Measurements from ENCODE around the gene ROBO1.
"Not testable (repeated sequence)": the region's sequence is repeated elsewhere in the genome, so short reads cannot be mapped to it uniquely, and the experiment has no call there.

The ROBO1 gene

GRCh38 chr3:78683284-78683683 lies 1084.5 kb downstream of the ROBO1 start:
- DNase-seq (ENCODE audit: low read depth), result no peak

- DNase-seq (ENCODE audit: low read depth), result not testable (repeated sequence)
Observed at GRCh38 chr3:78675119-78675805, 1092.5 kb downstream of the ROBO1 start.

DNA sequence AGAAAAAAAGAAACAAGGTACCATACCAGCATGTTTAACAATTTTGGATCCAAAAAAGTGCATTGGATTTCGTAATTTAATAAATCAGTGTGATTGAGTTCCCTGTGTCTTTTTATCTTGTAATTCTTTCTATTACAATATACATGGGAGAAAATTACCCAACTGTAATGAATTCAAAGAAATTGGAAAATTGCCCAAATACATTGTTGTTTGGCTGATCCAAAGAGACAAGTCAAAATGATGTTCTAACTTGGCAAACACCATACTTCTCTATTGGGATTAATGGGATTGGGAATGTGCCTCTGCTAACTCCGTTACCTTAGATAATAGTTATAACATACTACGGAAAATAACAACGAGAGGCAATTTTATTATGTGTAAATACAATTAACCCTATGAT lies 1097.1 kb downstream of the ROBO1 start:
- DNase-seq (ENCODE audit: low read depth), result no peak

GRCh38 chr3:78670094-78670493 lies 1097.7 kb downstream of the ROBO1 start:
- no peak for DNase-seq (ENCODE audit: low read depth)

- no peak for DNase-seq (ENCODE audit: low read depth)
Observed at GRCh38 chr3:78668302-78668701, 1099.5 kb downstream of the ROBO1 start.

GRCh38 chr3:78666470-78666800 lies 1101.4 kb downstream of the ROBO1 start:
- no peak for DNase-seq (ENCODE audit: low read depth)

DNA sequence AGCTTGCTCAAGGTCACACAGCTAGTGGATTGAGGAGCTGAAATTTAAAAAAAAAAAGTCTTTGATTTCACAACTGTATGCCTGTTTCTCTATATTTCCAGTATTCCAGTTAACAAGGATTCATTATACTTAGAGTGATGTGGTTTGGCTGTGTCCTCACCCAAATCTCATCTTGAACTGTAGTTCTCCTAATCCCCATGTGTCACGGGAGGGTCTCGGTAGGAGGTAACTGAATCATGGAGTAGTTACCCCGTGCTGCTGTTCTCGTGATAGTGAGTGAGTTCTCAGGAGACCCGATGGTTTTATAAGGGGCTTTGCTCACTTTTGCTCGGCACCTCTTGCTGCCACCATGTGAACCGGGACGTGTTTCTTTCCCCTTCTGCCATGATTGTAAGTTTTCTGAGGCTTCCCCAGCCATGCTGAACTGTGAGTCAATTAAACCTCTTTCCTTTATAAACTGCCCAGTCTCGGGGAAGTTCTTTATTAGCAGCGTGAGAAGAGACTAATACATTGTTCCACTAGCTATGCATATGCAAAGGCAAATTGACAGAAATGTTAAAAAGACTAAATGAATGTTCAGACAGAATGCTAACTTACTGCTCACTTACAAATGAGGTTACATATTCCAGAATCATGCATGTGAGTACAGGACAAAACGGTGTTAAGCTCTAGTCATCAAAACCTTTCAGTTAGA lies 1101.9 kb downstream of the ROBO1 start:
- no peak for DNase-seq (ENCODE audit: low read depth)

DNA sequence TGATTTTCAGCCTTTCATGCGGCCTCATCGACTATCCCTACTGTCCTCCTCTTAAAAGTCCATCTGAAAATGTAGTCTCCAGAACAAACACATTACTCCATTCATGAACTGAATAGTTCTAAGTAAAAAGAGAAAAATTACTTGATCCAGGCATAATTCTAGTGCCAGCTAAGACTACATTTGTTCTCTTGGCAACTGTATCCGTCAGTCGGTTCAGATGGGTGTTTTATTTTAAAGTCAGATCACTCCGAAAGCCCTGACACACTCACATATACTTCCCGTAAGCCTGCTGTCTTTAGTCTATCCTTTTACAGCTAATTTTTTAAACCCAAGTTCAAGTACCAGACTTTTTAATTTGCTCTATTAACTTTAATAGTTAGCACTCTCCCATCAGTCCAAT lies 1102.7 kb downstream of the ROBO1 start:
- no peak for DNase-seq (ENCODE audit: low read depth)

GRCh38 chr3:78660957-78661356 lies 1106.8 kb downstream of the ROBO1 start:
- DNase-seq (ENCODE audit: low read depth), result no peak

GRCh38 chr3:78659386-78659987 lies 1108.3 kb downstream of the ROBO1 start:
- DNase-seq (ENCODE audit: low read depth), result no peak

DNA sequence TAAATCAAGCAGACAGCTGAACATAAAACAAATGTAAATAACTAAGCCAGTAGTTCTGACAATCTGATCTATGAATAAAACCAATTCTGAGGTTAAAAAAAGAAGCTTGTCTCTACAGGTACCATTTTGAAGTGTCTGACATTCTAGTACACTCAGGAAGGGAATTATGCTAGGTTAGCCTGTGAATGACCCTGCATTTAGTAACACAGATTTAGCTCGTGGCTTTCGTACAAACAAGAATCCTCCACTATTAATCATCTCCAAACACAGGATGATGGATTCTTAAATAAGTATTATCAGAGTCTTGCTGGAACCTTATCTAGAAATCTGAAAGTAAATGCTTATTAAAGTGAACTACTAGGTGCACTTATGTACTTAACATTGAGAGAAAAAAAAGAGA lies 1120.1 kb downstream of the ROBO1 start:
- no peak for DNase-seq (ENCODE audit: low read depth)

- DNase-seq (ENCODE audit: low read depth), result no peak
Observed at GRCh38 chr3:78645628-78646310, 1122.0 kb downstream of the ROBO1 start.

- no peak for DNase-seq (ENCODE audit: low read depth)
Observed at GRCh38 chr3:78644847-78645246, 1123.0 kb downstream of the ROBO1 start.

- DNase-seq (ENCODE audit: low read depth), result no peak
Observed at GRCh38 chr3:78642226-78643035, 1125.4 kb downstream of the ROBO1 start.

GRCh38 chr3:78641703-78642102 lies 1126.1 kb downstream of the ROBO1 start:
- no peak for DNase-seq (ENCODE audit: low read depth)

GRCh38 chr3:78634316-78634715 lies 1133.5 kb downstream of the ROBO1 start:
- no peak for DNase-seq (ENCODE audit: low read depth)

DNA sequence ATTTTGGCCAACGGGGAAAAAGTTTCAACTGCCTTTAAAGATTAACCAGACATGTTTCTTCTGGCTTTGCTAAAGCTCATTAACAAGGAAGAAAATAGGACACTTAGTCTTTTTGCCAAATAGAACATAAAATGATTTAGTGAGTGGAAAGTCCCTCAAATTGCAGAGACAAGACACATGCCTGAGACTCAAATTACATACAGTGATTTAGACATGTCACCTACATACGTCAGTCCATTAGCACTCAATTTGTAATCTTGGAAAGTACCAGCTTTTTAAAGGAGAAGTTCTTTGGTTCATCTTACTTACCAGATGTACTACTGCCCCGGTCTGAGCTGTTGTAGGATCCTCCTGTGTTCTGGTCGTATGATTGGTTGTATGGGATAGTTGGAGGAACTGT lies 1134.2 kb downstream of the ROBO1 start:
- no peak for DNase-seq (ENCODE audit: low read depth)

DNA sequence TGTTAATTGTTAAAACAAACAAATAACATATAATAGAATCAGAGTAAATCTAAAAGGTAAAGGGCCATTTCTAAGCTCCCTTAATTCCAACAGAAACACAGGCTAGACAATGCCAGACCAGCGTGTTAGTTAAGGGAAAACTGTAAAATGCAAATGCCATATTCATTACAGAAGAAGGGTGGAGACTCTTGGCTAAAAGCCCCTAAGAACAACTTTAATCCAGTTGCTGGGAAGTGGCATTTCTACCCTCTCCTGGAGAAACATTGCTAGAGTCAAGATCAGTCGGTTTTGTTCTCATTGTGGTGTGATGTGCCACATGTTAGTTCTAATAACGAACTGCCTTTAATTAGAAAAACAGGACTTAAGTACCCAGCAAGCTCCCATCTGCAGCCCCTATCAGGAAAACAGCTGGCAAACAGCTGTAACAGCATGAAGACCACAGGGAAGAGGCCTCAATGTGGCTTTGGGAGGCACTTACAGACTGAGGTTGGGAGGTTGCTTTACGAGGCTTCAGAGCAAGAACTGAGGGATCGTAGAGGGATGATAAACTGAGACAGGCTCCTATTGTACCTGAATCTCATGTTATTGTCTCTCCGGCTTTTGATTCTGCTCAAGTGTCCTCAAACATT lies 1134.8 kb downstream of the ROBO1 start:
- DNase-seq (ENCODE audit: low read depth), result no peak

GRCh38 chr3:78629544-78629943 lies 1138.3 kb downstream of the ROBO1 start:
- DNase-seq (ENCODE audit: low read depth), result no peak

DNA sequence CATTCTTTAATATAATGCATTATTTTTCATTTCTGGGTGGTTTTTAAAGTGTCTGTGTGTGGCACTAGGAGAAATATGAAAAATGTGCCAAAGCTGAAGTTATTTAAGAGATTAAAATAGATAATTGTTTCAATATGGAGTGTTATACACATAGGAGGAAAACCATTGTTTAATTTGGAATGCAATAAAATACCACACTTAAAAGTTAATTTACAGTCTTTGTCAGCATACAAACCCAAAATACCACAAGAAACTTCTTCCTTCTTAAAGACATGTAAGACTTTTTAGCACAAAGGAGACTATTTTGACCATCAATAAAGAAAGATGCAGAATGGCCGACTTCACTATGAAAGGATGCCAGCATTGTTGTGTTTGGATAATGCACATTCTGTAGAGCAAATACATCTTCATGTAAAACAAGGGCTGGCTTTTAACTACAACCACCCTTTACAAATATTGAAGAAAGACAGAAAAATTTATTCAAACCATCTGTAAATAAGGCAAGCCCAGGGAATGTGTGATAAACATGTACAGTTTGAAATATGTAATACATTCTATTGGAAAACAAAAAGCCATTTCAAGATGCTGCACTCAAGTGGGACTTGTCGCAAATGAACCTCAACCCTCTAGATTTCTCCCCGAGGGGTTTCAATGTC lies 1146.6 kb downstream of the ROBO1 start:
- no peak for DNase-seq (ENCODE audit: low read depth)

GRCh38 chr3:78614486-78614885 lies 1153.3 kb downstream of the ROBO1 start:
- DNase-seq (ENCODE audit: low read depth), result no peak
